GM18517 (cell line): Measurements from ENCODE around the gene GLI3.

Experiments used
- ATAC-seq: cut with Tn5 transposase; IDR thresholded peaks from one replicate; pipeline ENCODE4 v1.9.1; 2021; ENCODE audit warnings: mild to moderate bottlenecking, moderate library complexity; ENCODE audit not compliant: unreplicated experiment

Gene GLI3

GRCh38 chr7:41942468-41943093 lies 294.4 kb downstream of the GLI3 start:
- peak; percentile 24 for ATAC-seq

- peak; percentile 85 for ATAC-seq
These were observed 296.2 kb downstream of the GLI3 start for GRCh38 chr7:41940760-41941343.

DNA sequence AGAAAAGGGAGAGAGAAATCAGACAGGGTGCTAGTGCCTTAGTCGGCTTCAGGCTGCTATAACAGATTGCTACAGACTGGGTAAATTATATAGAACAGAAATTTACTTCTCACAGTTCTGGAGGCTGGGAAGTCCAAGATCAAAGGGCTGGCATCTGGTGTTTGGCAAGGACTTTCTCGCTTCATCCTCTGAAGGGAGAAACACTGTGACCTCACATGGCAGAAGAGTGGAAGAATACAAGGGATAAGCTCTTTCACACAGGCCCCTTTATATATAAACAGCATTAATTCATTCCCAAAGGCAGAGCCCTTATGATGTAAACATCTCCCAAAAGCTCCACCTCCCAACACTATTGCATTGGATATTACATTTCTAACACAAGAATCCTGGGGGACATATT lies 298.6 kb downstream of the GLI3 start:
- ATAC-seq = no peak

DNA sequence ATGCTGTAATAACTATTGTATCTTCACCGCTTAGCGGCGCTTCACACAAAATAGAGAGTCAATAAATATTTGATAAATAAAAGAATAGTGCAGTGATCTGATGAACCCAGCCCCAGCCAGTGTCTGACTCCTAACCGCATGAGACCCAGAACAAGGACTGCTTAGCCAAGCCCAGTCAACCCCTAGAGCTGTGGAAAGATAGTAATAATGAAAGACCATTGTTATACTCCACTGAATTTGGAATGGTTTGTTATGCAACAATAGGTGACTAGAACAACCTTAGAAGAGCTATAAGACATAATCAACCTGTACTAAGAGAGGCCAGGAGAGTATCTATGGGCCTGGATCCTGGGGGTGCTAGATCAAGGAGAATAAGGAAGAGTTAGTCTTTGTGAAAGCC lies 303.6 kb downstream of the GLI3 start:
- ATAC-seq = no peak

- ATAC-seq = no peak
These were observed 305.8 kb downstream of the GLI3 start for GRCh38 chr7:41931263-41931646.

DNA sequence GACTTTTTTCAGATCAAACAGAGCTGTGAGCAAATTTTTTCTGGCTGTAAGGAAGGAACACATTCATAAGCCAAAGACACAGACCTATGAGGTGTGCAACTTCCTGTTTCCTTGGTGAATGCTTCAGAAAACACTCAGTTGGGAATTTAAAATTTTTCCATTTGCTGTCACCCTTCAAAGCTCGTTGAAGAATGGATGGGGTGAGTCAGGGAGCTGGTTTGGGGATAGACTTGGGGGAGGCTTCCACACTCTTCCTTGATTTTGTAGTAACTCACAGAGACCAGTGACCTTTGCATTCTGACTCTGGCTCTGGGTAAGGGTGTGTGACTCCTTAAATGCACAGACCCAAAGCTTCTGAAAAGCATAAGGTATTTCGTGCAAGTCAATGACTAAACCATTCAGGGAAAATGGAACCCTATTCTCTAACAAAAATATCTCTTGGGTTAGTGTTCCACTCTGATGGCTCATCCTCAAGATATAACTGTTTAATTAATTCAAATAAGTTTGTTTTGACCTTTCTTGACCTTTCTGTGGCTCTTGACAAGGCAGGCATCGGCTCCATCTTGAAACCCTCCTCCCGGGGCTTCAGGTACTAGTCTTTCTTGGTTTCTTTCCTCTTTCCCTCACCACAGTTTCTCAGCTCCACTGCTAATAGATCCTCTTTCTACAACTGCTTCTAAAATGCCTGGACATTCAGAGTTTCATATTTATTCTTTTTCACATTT lies 306.3 kb downstream of the GLI3 start:
- no peak for ATAC-seq

DNA sequence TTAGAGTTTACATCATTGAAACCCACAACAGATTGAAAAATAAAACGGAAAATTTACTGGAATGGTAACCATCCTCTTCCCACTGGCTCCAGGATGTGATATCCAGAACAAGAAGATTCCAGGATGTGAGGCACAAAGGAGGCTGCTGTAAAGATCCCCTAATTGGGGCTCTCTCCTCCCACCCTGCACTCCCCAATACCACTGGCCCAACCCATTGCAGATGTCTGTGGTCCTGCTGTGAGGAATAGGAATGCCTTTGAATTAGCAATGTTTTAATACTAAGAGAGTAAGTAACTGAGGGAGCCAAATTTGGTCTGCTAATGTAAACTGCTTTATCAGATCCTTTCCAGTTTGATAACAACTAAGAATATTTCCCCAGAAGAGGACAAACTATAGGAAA lies 308.2 kb downstream of the GLI3 start:
- ATAC-seq = no peak

GRCh38 chr7:41928166-41928565 lies 308.8 kb downstream of the GLI3 start:
- no peak for ATAC-seq

- ATAC-seq = no peak
These were observed 309.6 kb downstream of the GLI3 start for GRCh38 chr7:41927380-41927779.

DNA sequence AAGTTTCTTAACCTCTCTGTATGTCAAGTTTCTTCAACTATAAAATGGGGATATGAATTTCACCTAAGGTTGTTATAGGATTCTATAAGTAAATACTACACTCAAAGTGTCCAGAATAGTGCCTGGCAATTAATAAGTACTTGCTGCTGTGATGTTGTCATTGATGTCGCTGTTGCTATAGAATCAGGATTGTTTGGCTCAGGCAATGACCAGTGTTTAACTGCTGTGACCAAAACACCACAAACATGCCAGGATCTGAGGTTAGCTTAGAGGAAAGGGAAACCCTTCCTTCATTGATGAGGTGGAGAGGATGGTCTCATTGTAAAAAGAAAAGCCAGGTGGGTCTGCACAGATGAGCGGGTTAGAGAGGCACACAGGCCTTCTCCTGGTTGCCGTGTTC lies 311.1 kb downstream of the GLI3 start:
- ATAC-seq = no peak

GRCh38 chr7:41924796-41925195 lies 312.2 kb downstream of the GLI3 start:
- ATAC-seq = no peak

GRCh38 chr7:41922373-41922772 lies 314.6 kb downstream of the GLI3 start:
- ATAC-seq = no peak

GRCh38 chr7:41921453-41921981 lies 315.5 kb downstream of the GLI3 start:
- ATAC-seq = no peak

GRCh38 chr7:41918597-41918996 lies 318.4 kb downstream of the GLI3 start:
- ATAC-seq = no peak

- no peak for ATAC-seq
These were observed 320.5 kb downstream of the GLI3 start for GRCh38 chr7:41916450-41916927.

GRCh38 chr7:41915871-41916270 lies 321.1 kb downstream of the GLI3 start:
- ATAC-seq = no peak

DNA sequence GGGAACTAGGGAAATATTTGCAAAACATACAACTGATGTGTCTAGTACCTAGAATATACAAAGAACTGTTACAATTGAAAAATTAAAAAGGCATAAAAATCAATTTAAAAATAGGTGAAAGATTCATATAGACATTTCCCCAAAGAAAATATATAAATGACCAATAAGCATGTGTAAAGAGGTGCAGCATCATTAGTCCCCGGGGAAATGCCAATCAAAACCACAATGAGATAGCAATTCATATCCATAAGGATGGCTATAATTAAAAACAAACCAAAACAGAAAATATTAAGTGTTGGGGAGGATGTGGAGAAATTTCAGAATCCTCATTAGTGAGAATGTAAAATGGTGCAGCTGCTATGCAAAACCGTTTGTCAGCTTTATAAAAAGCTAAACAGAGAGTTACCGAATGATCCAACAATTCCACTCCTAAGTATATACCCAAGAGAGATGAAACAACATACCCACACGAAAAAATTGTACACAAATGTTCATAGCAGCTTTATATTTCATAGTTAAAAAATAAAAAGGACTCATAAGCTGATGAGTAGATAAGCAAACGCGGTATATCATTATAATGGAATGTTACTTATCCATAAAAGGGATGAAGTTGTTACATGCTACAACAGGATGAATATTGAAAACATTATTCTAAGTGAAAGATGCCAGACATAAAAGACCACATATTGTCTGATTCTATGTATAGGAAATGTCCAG lies 324.0 kb downstream of the GLI3 start:
- ATAC-seq = no peak

DNA sequence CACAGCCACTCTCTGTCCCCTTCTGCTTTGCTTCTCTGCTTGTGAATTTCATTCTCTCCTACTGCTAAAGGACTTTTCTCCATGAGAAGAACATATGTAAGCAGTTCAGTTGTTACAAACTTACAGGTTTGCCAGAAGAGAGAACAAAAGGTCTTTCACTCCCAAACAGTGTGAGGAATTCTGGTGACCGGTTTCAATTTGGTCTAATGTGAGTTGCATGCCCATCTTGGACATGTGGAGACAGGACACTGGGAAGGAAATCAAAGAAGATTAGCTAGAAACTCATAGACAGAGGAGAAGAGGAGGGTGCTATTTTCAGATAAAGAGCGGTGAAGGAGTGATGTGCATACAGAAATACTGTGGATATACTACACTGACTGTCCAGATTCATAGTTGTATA lies 324.6 kb downstream of the GLI3 start:
- no peak for ATAC-seq

DNA sequence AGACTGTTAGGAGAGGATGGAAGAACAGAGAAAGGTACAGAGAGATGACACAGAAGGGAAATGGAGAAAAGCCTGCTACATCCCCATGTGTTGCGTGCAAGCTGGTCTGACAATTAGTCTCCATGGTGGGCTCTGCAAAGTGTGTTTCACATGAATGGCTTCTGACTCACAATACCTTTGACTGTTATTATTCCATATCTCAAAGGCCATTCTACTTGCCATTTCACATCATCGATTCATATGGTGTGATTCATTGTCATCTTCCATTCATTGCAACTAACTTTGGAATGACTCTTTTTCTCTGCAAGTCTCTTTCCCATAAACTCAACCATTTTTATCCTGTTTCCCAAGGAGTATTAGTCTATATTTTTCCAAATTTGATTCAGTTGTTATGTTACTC lies 325.2 kb downstream of the GLI3 start:
- ATAC-seq = no peak
